ENCODE results near the gene LEUTX.
A peak's percentile ranks its signal among the peaks of the same experiment; 100 is the strongest.

The LEUTX gene

GRCh38 chr19:39829702-39830275 lies 51.1 kb downstream of the LEUTX start:
- Histone ChIP-seq H3K4me2 (peak overlapping the region in 7 of 11 experiments; percentile 5 to 54 (median 26); a peak in 4 of 22 replicates), H3K27me3 (peaks cover 0 to 7% (median 0%) of the 10 kb centered on the region in 11 experiments; a peak in 3 of 22 replicates), H3K9ac (no peak overlapping the region), H3K36me3 (peaks cover 58 to 79% (median 71%) of the 10 kb centered on the region in 11 experiments), H3K9me3 (replicated peaks in 1 of 11) (no peaks in the 10 kb centered on the region), H3K4me1 (peaks cover 31 to 57% (median 45%) of the 10 kb centered on the region in 10 experiments), H3K27ac (no peak overlapping the region), H3K4me3 (no peak overlapping the region), H4K20me1 (peaks cover 0 to 85% (median 68%) of the 10 kb centered on the region in 11 experiments; a peak in 18 of 22 replicates)
- no peak for TF ChIP-seq Cebpa-rat (IDR thresholded peaks at IDR 0.05)

GRCh38 chr19:39830406-39830805 lies 51.8 kb downstream of the LEUTX start:
- TF ChIP-seq Cebpa-rat (IDR thresholded peaks at IDR 0.05), result no peak
- Histone ChIP-seq H3K36me3 (peaks cover 63 to 79% (median 73%) of the 10 kb centered on the region in 11 experiments), H3K4me1 (peaks cover 27 to 54% (median 45%) of the 10 kb centered on the region in 10 experiments)

GRCh38 chr19:39830847-39831246 lies 52.2 kb downstream of the LEUTX start:
- Histone ChIP-seq H3K9ac (no peak overlapping the region), H3K4me3 (no peak overlapping the region), H3K27ac (no peak overlapping the region), H3K36me3 (peaks cover 63 to 79% (median 73%) of the 10 kb centered on the region in 11 experiments), H3K27me3 (peaks cover 0 to 7% (median 0%) of the 10 kb centered on the region in 11 experiments; a peak in 3 of 22 replicates), H3K4me2 (peak overlapping the region in 1 of 11 experiments; percentile 85; a peak in 1 of 22 replicates), H3K9me3 (replicated peaks in 1 of 11) (no peaks in the 10 kb centered on the region), H4K20me1 (peaks cover 0 to 88% (median 69%) of the 10 kb centered on the region in 11 experiments; a peak in 18 of 22 replicates), H3K4me1 (peaks cover 27 to 54% (median 45%) of the 10 kb centered on the region in 10 experiments)
- TF ChIP-seq Cebpa-rat (IDR thresholded peaks at IDR 0.05), result no peak

More at GRCh38 chr19:39830406-39830805, 51.8 kb downstream of the LEUTX start:
- H3K4me2 ChIP-seq, result no peak overlapping the region
- H4K20me1 ChIP-seq, result peaks cover 0 to 88% (median 67%) of the 10 kb centered on the region in 11 experiments; a peak in 18 of 22 replicates
- no peaks in the 10 kb centered on the region for H3K9me3 ChIP-seq (replicated peaks in 1 of 11)
- no peak overlapping the region for H3K27ac ChIP-seq
- no peak overlapping the region for H3K4me3 ChIP-seq
- H3K27me3 ChIP-seq, result peaks cover 0 to 7% (median 0%) of the 10 kb centered on the region in 11 experiments; a peak in 3 of 22 replicates
- H3K9ac ChIP-seq, result no peak overlapping the region

- Histone ChIP-seq H3K27me3 (peaks cover 0 to 7% (median 0%) of the 10 kb centered on the region in 11 experiments; a peak in 3 of 22 replicates), H3K9me3 (replicated peaks in 1 of 11) (no peaks in the 10 kb centered on the region), H3K4me1 (peaks cover 27 to 54% (median 45%) of the 10 kb centered on the region in 10 experiments), H3K27ac (no peak overlapping the region), H3K9ac (0 out of 22 replicates have a peak overlapping the region, but pooled peaks of 1 of the 11 experiments have one; percentile 82), H3K4me3 (no peak overlapping the region; a peak in 1 of 20 replicates), H4K20me1 (peaks cover 0 to 93% (median 75%) of the 10 kb centered on the region in 11 experiments; a peak in 18 of 22 replicates), H3K4me2 (peak overlapping the region; percentile 83 to 96 (median 91); a peak in 20 of 22 replicates), H3K36me3 (peaks cover 64 to 79% (median 73%) of the 10 kb centered on the region in 11 experiments)
- no peak for TF ChIP-seq Cebpa-rat (IDR thresholded peaks at IDR 0.05)
These were observed 53.0 kb downstream of the LEUTX start for GRCh38 chr19:39831679-39832078.

- Histone ChIP-seq H3K9me3 (replicated peaks in 1 of 11) (no peaks in the 10 kb centered on the region), H3K4me2 (peak overlapping the region; percentile 83 to 96 (median 91)), H3K27ac (peak overlapping the region in 8 of 11 experiments; percentile 71 to 91 (median 80); a peak in 12 of 22 replicates), H4K20me1 (peaks cover 0 to 98% (median 83%) of the 10 kb centered on the region in 11 experiments; a peak in 18 of 22 replicates), H3K4me1 (peaks cover 27 to 54% (median 45%) of the 10 kb centered on the region in 10 experiments), H3K27me3 (peaks cover 0 to 7% (median 0%) of the 10 kb centered on the region in 11 experiments; a peak in 3 of 22 replicates), H3K36me3 (peaks cover 67 to 81% (median 75%) of the 10 kb centered on the region in 11 experiments), H3K4me3 (peak overlapping the region; percentile 61 to 78 (median 65)), H3K9ac (peak overlapping the region; percentile 70 to 84 (median 78); a peak in 21 of 22 replicates)
- no peak for TF ChIP-seq Cebpa-rat (IDR thresholded peaks at IDR 0.05)
These were observed 53.9 kb downstream of the LEUTX start for GRCh38 chr19:39832341-39833083.

- Histone ChIP-seq H4K20me1 (peaks cover 0 to 98% (median 87%) of the 10 kb centered on the region in 11 experiments; a peak in 18 of 22 replicates), H3K27ac (peak overlapping the region; percentile 34 to 91 (median 77); a peak in 18 of 22 replicates), H3K9ac (peak overlapping the region; percentile 70 to 84 (median 78)), H3K4me2 (peak overlapping the region; percentile 83 to 96 (median 91)), H3K27me3 (peaks cover 0 to 7% (median 0%) of the 10 kb centered on the region in 11 experiments; a peak in 3 of 22 replicates), H3K9me3 (replicated peaks in 1 of 11) (no peaks in the 10 kb centered on the region), H3K36me3 (peaks cover 68 to 81% (median 75%) of the 10 kb centered on the region in 11 experiments), H3K4me3 (peak overlapping the region; percentile 61 to 78 (median 65)), H3K4me1 (peaks cover 26 to 53% (median 44%) of the 10 kb centered on the region in 10 experiments)
- TF ChIP-seq Cebpa-rat (IDR thresholded peaks at IDR 0.05), result no peak
These were observed 54.5 kb downstream of the LEUTX start for GRCh38 chr19:39833160-39833463.

- Histone ChIP-seq H3K4me3 (peak within 1 kb of the TSS; percentile 61 to 78 (median 65)), H3K36me3 (peaks cover 72 to 81% (median 77%) of the 10 kb centered on the region in 11 experiments), H3K27me3 (peaks cover 0 to 7% (median 0%) of the 10 kb centered on the region in 11 experiments; a peak in 3 of 22 replicates), H3K4me2 (peak within 1 kb of the TSS; percentile 83 to 96 (median 91)), H3K4me1 (peaks cover 21 to 47% (median 41%) of the 10 kb centered on the region in 10 experiments), H4K20me1 (peaks cover 0 to 98% (median 88%) of the 10 kb centered on the region in 11 experiments; a peak in 18 of 22 replicates), H3K27ac (peak within 1 kb of the TSS; percentile 69 to 91 (median 77)), H3K9ac (peak within 1 kb of the TSS; percentile 70 to 84 (median 78)), H3K9me3 (replicated peaks in 1 of 11) (no peaks in the 10 kb centered on the region)
- no peak for TF ChIP-seq Cebpa-rat (IDR thresholded peaks at IDR 0.05)
These were observed 55.0 kb downstream of the LEUTX start, which contains the start of gene DYRK1B for GRCh38 chr19:39833464-39834286. DYRK1B (minus strand) TSS chr19:39834162; CDS start chr19:39831867, 2,295 bp downstream.
